Esophagus muscularis mucosa (tissue), 3 donors: Measurements from ENCODE around the gene OR10A4.

Experiments
- CTCF ChIP-seq, 3 experiments: fragments of 200-600 bp in 2 of 3; fragments of 450-650 bp in 1 of 3; sonication (generic) in 2 of 3; IDR thresholded peaks; one replicate each; pipeline ENCODE4 v1.5.1; 2017 to 2019; ENCODE audit warnings: antibody characterized with exemption in 3 of 3, mild to moderate bottlenecking in 2 of 3, moderate library complexity in 1 of 3
- EP300 ChIP-seq: sonication (generic); formaldehyde crosslinking; IDR thresholded peaks from one replicate; pipeline ENCODE4 v1.6.1; 2017; ENCODE audit warnings: antibody characterized with exemption

GRCh38 chr11:6871278-6871677 lies 5.1 kb upstream of the OR10A4 start:
- TF ChIP-seq CTCF (IDR thresholded peaks at IDR 0.05) (no peak), EP300 (no peak)
